Amniotic epithelial cell (primary cell): ENCODE measurements around the gene NDUFA13.
A peak's percentile ranks its signal among the peaks of the same experiment; 100 is the strongest.

Source experiments
- DNase-seq: peaks from one replicate; pipeline ENCODE4 v3.0.0-alpha.2; 2010; ENCODE audit warnings: low read depth

NDUFA13 gene

DNA sequence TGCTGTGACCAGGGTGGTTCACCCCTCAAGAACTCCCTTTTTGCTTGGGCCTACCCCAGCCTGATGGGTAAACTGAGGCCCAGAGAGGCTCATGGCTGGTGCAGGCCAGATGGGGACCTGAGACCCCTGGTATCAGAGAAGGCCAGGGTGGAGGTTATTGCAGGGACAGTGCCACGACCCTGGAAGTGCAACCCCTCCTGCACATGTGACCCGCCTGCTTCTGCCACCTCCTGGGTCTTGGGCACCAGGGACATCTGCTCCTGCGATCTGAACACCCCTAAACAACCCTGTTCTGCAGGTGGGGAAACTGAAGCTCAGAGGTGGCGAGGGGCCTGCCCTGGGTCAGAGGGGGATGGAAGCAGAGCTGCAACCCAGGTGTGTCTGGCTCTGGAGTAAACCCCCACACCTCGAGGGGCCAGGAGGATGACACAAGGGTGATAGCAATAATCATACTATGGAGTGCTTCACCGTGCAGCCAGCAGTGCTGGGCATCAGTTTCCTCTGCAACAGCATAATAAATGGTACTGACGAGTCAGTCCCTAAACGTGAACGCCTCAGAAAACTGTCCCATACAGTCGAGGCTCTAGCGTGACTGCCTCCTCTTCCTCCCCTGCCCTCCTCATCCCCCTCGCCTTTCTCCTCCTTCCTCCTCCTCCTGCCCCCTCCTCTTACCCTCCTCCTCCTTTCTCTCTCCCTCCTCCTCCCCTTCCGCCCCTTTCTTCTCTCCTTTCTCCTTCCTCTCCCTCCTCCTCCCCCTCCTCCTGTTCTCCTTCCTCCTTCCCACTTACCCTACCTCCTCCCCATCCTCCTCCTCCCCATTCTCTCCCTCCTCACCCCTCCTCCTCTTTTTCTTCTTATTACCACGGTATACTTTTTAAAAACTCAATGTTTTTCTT lies 17.0 kb downstream of the NDUFA13 start:
- DNase-seq = no peak

DNA sequence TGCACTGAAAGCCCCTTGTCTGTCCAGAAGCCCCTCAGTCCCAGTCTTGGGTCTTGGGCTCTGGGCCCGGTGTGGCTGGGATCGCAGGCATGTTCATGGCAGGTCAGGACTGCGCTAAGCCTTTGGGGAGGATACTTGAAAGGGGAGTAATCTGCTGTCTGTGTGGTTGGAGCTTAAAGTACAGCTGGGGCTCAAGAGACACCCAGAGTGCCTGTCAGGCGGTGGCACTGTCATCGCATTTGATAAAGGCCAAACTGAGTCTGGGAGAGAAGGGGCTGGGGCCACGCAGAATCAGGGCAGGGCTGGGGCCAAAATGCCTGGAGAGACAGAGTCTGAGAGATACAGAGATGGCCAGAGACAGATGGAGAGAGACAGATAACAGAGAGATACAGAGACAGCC lies 17.8 kb downstream of the NDUFA13 start:
- DNase-seq = no peak

GRCh38 chr19:19534556-19535265 lies 18.7 kb downstream of the NDUFA13 start:
- no peak for DNase-seq

DNA sequence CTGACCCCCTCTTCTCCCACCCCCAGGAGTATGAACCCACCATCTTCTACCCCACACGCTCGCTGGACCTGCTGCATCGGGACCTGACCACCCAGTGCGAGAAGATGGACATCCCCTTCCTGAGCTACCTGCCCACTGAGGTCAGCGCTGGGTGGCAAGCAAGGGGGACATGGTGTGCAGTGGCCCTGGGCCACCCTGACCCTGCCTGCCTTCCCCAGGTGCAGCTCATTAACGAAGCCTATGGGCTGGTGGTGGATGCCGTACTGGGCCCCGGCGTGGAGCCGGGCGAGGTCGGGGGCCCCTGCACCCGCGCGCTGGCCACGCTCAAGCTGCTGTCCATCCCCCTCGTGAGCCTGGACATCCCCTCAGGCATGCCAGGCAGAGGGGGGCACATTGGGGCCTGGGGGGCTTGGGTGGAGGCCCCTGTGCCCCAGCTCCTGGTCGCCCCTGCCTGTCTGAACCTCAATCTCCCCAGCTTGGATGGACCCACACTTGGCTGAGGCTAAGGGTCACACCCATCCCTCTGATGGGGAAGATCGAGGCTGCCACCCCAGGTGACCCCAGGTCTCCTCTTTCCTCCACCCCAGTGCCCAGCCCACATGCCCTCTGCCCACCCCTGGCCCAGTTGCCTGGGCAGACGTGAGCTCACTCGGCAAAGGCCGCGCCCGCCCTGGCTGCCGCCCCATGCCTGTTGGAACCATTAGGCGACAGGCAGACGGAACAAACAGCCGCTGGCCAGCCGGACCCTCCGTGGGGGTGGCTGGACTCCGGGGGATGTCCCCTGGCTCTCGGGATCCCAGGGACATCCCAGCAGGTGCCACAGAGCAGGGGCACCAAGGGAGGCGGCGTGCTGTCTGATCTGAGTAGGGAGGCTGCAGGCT lies 19.5 kb downstream of the NDUFA13 start:
- no peak for DNase-seq

DNA sequence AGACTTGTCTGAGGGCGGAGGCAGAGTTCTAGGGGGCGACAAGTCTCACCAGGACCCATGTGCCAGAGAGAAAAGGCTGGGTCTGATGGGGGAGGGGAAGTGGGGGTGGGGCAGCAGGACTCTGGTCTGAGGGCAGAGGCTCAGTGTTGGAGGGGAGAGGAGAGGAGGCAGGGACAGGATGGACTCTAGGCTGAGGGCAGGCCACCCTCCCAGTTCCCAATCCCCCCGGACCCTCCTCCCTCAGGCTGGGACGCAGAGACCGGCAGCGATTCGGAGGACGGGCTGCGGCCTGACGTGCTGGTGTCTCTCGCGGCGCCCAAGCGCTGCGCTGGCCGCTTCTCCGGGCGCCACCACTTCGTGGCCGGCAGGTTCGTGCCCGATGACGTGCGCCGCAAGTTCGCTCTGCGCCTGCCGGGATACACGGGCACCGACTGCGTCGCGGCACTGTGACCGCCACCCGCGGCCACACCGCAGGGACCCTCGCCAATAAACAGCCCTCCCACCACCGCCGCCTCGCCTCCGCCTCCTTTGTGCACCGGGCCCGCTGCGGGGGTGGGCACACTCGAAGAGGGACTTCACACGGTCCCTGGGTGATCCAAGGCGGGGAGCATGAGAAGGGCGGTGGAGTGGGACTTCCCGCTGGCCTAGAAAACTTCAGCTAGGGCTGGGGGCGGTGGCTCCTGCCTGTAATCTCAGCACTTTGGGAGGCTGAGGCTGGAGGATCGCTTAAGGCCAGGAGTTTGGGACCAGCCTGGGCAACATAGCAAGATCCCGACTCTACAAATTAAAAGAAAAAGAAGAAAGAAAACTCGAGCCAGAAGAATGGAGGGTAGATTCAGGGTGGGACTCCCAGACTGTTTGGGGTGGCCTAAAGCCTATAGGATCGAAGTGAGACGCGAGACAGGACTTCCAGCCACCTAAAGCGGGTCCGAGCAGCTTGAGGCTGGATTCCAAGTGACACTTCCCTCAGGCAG lies 21.3 kb downstream of the NDUFA13 start:
- DNase-seq = no peak

DNA sequence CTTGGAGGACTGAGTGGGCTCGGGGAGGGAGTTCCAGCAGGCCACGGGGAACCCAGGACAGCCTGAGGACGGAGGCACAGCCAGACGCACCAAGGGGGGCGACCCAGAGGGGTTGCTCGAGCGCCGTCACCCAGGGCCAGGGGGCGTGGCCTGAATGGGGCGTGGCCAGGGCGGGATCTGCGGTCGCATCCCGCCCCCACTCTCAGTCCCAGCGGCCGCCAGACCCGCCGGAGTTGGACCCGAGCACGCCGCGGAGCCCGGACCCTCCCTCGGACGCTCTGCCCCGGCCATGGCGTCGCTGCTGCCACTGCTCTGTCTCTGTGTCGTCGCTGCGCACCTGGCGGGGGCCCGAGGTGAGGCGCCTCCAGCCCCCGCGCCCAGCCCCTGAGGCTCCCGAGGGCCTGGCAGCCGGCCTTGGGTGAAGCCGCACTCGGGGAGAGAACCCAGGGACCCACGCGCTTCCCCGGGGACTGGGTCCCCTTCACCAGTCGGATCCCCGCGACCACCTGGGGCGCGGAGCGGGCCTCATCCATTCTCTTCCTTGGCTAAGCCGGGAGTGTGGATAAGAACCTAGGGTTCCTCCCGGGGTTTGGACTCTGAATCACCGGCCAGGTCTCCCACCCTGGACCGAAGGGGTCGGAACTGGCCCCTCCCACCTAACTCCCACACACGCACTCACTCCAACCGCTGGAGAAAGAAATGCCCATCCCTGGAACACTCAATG lies 22.2 kb downstream of the NDUFA13 start, which contains the start of gene CILP2:
Gene CILP2, plus strand, starts transcription at position 205 of the 724 bp plus-strand sequence. Its CDS starts 85 bp downstream, at position 290.
- DNase-seq = no peak

DNA sequence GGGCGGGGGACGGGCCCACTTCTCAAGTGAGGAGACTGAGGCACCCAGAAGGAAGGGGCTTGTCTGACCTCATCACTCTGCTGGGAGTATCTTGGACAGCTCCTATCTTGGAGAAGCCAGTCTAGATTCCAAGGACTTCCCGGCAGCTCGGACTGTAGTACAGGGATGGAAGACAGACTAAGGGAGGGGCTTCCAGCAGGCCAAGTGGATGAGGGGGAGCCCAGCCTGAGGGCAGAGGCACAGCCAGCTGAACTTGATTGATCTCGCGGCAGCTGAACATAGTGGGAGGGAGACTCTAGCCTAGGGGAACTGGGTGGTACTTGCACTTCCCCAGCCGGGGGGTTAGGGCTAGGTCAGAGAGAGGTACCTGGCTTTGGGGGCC lies 22.8 kb downstream of the NDUFA13 start:
- DNase-seq = peak; percentile 27

DNA sequence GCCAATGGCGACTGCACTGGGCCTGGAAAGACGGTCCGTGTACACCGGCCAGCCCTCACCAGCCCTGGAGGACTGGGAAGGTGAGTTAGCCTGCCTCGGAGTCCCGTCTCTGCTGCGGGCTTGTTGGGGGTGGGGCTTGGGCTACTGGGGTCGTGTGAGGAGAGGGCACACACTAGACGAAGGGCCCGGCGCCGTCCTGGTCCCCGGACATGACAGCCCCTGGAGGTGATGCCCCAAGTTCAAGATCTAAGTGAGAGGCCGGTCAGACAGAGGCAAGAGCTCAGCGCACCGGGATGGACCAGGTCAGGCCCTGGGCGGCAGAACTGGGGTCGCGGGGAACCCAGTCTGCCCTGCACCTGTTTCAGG lies 23.7 kb downstream of the NDUFA13 start:
- DNase-seq = no peak

DNA sequence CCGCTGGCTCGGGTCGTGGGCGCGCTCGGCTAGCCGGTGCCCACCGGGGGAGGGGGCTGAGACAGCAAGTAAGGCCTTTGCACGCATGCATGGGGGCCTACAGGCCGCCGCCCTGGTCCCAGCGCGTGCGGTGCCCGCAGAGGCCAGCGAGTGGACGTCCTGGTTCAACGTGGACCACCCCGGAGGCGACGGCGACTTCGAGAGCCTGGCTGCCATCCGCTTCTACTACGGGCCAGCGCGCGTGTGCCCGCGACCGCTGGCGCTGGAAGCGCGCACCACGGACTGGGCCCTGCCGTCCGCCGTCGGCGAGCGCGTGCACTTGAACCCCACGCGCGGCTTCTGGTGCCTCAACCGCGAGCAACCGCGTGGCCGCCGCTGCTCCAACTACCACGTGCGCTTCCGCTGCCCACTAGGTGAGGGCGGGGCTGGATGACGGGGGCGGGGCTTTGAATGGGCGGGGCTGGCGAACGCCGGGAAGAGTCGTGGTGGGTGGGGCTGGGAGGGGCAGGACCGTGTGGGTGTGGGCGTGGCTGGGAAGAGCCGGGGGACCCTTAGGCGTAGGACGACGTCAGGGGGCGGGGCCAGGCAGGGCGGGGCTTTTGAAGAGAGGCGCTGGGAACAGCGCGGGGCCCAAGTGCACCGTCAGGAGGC lies 24.2 kb downstream of the NDUFA13 start:
- DNase-seq = peak; percentile 49

GRCh38 chr19:19540715-19541515 lies 24.9 kb downstream of the NDUFA13 start:
- no peak for DNase-seq

DNA sequence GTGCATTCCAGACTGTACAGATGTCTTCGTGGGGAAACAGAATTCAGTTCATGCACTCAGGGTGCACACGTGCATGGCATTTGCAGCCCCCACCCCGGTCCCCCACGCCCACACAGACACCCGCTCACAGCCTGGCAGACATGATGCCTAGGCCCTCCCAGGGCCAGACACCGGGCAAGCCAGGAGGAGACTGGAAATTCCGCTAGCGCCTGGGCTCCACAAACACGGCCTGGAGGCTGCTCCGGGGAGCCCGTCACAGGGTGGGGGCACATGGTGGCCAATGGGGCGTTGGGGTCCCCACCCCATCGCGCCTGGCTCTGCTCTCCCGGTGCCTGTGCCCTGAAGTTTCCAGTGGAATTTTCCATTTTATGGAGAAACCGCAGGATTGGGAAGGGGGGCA lies 25.6 kb downstream of the NDUFA13 start:
- no peak for DNase-seq

- no peak for DNase-seq
These were observed 26.5 kb downstream of the NDUFA13 start for GRCh38 chr19:19542507-19542906.

DNA sequence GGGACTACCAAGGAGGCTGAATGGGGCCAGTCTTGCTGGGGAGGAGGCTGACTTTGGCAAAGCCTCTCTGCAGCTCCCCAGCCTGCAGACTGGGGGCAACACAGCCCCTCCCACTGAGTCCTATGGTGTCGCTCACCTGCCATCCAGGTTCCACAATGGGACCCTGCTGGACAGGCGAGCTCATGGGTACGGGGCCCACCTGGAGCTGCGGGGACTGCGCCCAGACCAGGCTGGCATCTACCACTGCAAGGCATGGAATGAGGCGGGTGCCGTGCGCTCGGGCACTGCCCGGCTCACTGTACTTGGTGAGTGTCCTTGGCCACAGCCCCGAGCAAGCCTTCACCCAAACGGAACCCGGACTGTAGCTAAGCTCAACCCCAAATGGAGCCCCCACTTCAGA lies 27.1 kb downstream of the NDUFA13 start:
- no peak for DNase-seq

DNA sequence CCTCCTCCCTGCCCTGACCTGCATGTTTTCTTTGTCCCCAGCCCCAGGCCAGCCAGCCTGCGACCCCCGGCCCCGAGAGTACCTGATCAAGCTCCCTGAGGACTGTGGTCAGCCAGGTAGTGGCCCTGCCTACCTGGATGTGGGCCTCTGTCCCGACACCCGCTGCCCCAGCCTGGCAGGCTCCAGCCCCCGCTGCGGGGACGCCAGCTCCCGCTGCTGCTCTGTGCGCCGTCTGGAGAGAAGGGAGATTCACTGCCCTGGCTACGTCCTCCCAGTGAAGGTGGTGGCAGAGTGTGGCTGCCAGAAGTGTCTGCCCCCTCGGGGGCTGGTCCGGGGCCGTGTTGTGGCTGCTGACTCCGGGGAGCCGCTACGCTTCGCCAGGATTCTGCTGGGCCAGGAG lies 27.6 kb downstream of the NDUFA13 start:
- no peak for DNase-seq

- no peak for DNase-seq
These were observed 28.4 kb downstream of the NDUFA13 start for GRCh38 chr19:19544257-19544953.

GRCh38 chr19:19544954-19545591 lies 29.0 kb downstream of the NDUFA13 start:
- DNase-seq = no peak

DNA sequence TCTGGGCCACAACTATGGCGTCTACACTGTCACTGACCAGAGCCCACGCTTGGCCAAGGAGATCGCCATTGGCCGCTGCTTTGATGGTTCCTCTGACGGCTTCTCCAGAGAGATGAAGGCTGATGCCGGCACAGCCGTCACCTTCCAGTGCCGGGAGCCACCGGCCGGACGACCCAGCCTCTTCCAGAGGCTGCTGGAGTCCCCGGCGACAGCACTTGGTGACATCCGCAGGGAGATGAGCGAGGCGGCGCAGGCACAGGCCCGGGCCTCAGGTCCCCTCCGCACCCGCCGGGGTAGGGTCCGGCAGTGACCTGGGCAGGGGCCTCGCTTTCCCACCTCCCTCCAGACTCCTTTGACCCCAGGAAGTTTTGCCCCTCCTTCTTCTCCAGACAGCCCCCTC lies 29.7 kb downstream of the NDUFA13 start:
- DNase-seq = no peak

DNA sequence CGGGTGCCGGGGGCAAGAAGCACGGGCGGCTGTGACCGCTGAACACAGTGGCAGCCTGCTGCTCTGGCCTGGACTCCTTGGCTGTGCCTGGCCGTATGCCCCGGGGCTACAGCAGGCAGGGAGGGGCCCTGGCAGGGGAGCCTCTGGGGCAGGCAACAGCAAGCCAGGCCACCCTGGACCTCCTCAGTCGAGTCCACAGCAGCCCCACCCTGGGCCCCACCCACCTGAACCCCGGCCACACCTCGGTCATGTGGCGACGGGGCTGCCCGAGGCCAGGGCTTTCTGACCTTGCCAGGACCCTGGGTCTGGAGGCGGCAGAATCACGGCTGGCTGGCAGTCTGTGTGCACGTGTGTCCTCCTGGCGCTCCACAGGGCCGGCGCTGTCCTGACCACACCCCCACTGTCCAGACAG lies 30.7 kb downstream of the NDUFA13 start:
- DNase-seq = no peak
